H1 (cell line): Measurements from ENCODE around the gene CTSA. TPM values are rescaled to one million over a fixed set of nuclear protein-coding genes. Genes with fewer than 3 reads are reported as not detected.

ENCODE experiments used
- CTCF ChIA-PET: fragments of 300-600 bp; sonication (Branson Sonifier 250); formaldehyde crosslinking; loops from one replicate; lab custom pipeline; 2021; ENCODE audit not compliant: partially characterized antibody; lab: Charles Lee
- POLR2A ChIA-PET: fragments of 300-600 bp; sonication (Branson Sonifier 250); formaldehyde crosslinking; loops from one replicate; lab custom pipeline; 2021; ENCODE audit warnings: inconsistent platforms; ENCODE audit not compliant: partially characterized antibody; lab: Charles Lee
- DNase-seq, 2 experiments: peaks; one replicate each; pipeline versions ENCODE4 v3.0.0 to v3.0.0-alpha.2; 2010 to 2022; ENCODE audit warnings: low spot score in 2 of 2, low read depth in 1 of 2, mixed read lengths in 1 of 2
- FAIRE-seq: peaks from 2 replicates; lab custom pipeline; 2011; peaks lifted over from hg19 to GRCh38; lab: Jason Lieb, UNC
- H2AFZ ChIP-seq: 2 replicates; pipeline ENCODE4 v1.8.1; 2012; ENCODE audit warnings: low read length, inconsistent platforms
- H2AK5ac ChIP-seq: 2 replicates; pipeline ENCODE4 v1.6.1; 2013; ENCODE audit warnings: low read depth, low read length
- H2BK120ac ChIP-seq: replicated peaks from 2 replicates; pipeline ENCODE3; 2013; ENCODE audit warnings: low read depth, low read length, inconsistent platforms
- H2BK12ac ChIP-seq: 2 replicates; pipeline ENCODE4 v1.6.1; 2013; ENCODE audit warnings: low read depth, low read length
- H2BK15ac ChIP-seq: 2 replicates; pipeline ENCODE4 v1.6.1; 2013; ENCODE audit warnings: low read length
- H2BK20ac ChIP-seq: 2 replicates; pipeline ENCODE4 v1.6.1; 2013; ENCODE audit warnings: low read length
- H2BK5ac ChIP-seq: 2 replicates; pipeline ENCODE4 v1.6.1; 2013; ENCODE audit warnings: low read depth, low read length
- H3K14ac ChIP-seq: 2 replicates; pipeline ENCODE4 v1.6.1; 2013; ENCODE audit warnings: inconsistent platforms; ENCODE audit not compliant: insufficient read length
- H3K18ac ChIP-seq: 2 replicates; pipeline ENCODE4 v1.6.1; 2013; ENCODE audit warnings: low read length; ENCODE audit errors: extremely low read depth
- H3K23ac ChIP-seq: 2 replicates; pipeline ENCODE4 v1.6.1; 2013; ENCODE audit warnings: inconsistent platforms; ENCODE audit not compliant: insufficient read length
- H3K23me2 ChIP-seq: 2 replicates; pipeline ENCODE4 v1.6.1; 2013; ENCODE audit warnings: low read depth, low read length
- H3K27ac ChIP-seq: 2 replicates; pipeline ENCODE4 v1.6.1; 2011; ENCODE audit warnings: low read depth, low read length, inconsistent platforms
- H3K27me3 ChIP-seq, 4 experiments: replicated peaks in 1 of 4; 1 replicate in 1 of 4; 2 replicates in 3 of 4; pipeline versions ENCODE4 v1.6.1 to v1.8.1; 2011 to 2013; ENCODE audit warnings: low read length in 3 of 4, mild to moderate bottlenecking in 3 of 4, inconsistent platforms in 2 of 4, mixed read lengths in 2 of 4, moderate library complexity in 1 of 4; ENCODE audit not compliant: control insufficient read depth in 3 of 4, insufficient read depth in 3 of 4; ENCODE audit errors: extremely low read depth in 1 of 4
- H3K36me3 ChIP-seq, 4 experiments: 2 replicates each; pipeline versions ENCODE4 v1.6.1 to v1.8.1; 2011 to 2013; ENCODE audit warnings: mild to moderate bottlenecking in 4 of 4, low read length in 3 of 4, moderate library complexity in 2 of 4, control low read depth in 1 of 4, inconsistent platforms in 1 of 4; ENCODE audit not compliant: insufficient read depth in 4 of 4, control insufficient read depth in 2 of 4
- H3K4ac ChIP-seq: replicated peaks from 2 replicates; pipeline ENCODE3; 2013; ENCODE audit warnings: low read length, low read depth, mixed read lengths, inconsistent platforms; ENCODE audit not compliant: insufficient read length
- H3K4me1 ChIP-seq, 4 experiments: replicated peaks in 1 of 4; 1 replicate in 1 of 4; 2 replicates in 3 of 4; pipeline versions ENCODE4 v1.6.1 to v1.8.1; 2011 to 2013; ENCODE audit warnings: low read length in 3 of 4, inconsistent platforms in 2 of 4, mixed read lengths in 1 of 4; ENCODE audit not compliant: insufficient read depth in 4 of 4, control insufficient read depth in 3 of 4
- H3K4me2 ChIP-seq, 2 experiments: 2 replicates each; pipeline versions ENCODE4 v1.6.1 to v1.8.1; 2011 to 2013; ENCODE audit warnings: low read depth in 2 of 2, low read length in 2 of 2, control low read depth in 1 of 2, inconsistent platforms in 1 of 2, mild to moderate bottlenecking in 1 of 2; ENCODE audit not compliant: insufficient read depth in 1 of 2
- H3K4me3 ChIP-seq, 4 experiments: fragments of 200-600, 300-600 bp in 1 of 4; sonication (generic), shearing (Covaris generic), sonication (Bioruptor Twin) in 1 of 4; 2 replicates each; pipeline versions ENCODE4 v1.5.1 to v1.8.1; 2011 to 2016; ENCODE audit warnings: low read length in 4 of 4, low read depth in 3 of 4, control low read depth in 2 of 4, inconsistent platforms in 2 of 4, mild to moderate bottlenecking in 2 of 4, mixed read lengths in 1 of 4, moderate library complexity in 1 of 4; ENCODE audit not compliant: insufficient read depth in 2 of 4; ENCODE audit errors: extremely low read depth in 1 of 4
- H3K56ac ChIP-seq: replicated peaks from 2 replicates; pipeline ENCODE3; 2013; ENCODE audit warnings: low read depth, mild to moderate bottlenecking, mixed read lengths, low read length, inconsistent platforms; ENCODE audit not compliant: insufficient read length
- H3K79me1 ChIP-seq: 2 replicates; pipeline ENCODE4 v1.6.1; 2013; ENCODE audit warnings: low read depth, low read length, control low read depth
- H3K79me2 ChIP-seq, 2 experiments: 2 replicates each; pipeline versions ENCODE4 v1.6.1 to v1.8.1; 2012 to 2013; ENCODE audit warnings: low read length in 2 of 2, mild to moderate bottlenecking in 2 of 2, inconsistent platforms in 1 of 2; ENCODE audit not compliant: insufficient read depth in 2 of 2, control insufficient read depth in 1 of 2
- H3K9ac ChIP-seq, 4 experiments: replicated peaks in 1 of 4; 1 replicate in 1 of 4; 2 replicates in 3 of 4; pipeline versions ENCODE4 v1.6.1 to v1.8.1; 2011 to 2013; ENCODE audit warnings: low read depth in 3 of 4, low read length in 3 of 4, control low read depth in 2 of 4, mild to moderate bottlenecking in 2 of 4, moderate library complexity in 2 of 4, inconsistent platforms in 1 of 4; ENCODE audit errors: extremely low read depth in 1 of 4
- H3K9me3 ChIP-seq, 2 experiments: 2 replicates each; pipeline versions ENCODE4 v1.6.1 to v1.8.1; 2012 to 2013; ENCODE audit warnings: mild to moderate bottlenecking in 2 of 2, moderate library complexity in 2 of 2, control low read depth in 1 of 2, inconsistent platforms in 1 of 2, low read depth in 1 of 2, low read length in 1 of 2, mixed read lengths in 1 of 2; ENCODE audit not compliant: insufficient read depth in 2 of 2
- H4K20me1 ChIP-seq, 2 experiments: replicated peaks in 1 of 2; 2 replicates each; pipeline versions ENCODE3 to v1.8.1; 2011 to 2013; ENCODE audit warnings: inconsistent platforms in 2 of 2, low read length in 2 of 2, mild to moderate bottlenecking in 1 of 2; ENCODE audit not compliant: insufficient read depth in 2 of 2, control insufficient read depth in 1 of 2
- H4K5ac ChIP-seq: 2 replicates; pipeline ENCODE4 v1.6.1; 2013; ENCODE audit warnings: low read length, low read depth, mixed read lengths, inconsistent platforms; ENCODE audit not compliant: insufficient read length
- H4K8ac ChIP-seq: 2 replicates; pipeline ENCODE4 v1.8.0; 2013; ENCODE audit warnings: mild to moderate bottlenecking, moderate library complexity, low read length, inconsistent platforms; ENCODE audit not compliant: insufficient read depth; ENCODE audit errors: extremely low read depth
- H4K91ac ChIP-seq: replicated peaks from 2 replicates; pipeline ENCODE3; 2013; ENCODE audit warnings: low read length, mixed read lengths, inconsistent platforms; ENCODE audit not compliant: insufficient read length
- GABPA ChIP-seq: IDR thresholded peaks from 2 replicates; pipeline ENCODE4 v1.6.1; 2011; ENCODE audit warnings: mild to moderate bottlenecking, low read length, moderate library complexity, borderline replicate concordance; ENCODE audit not compliant: insufficient read depth
- POU5F1 ChIP-seq: IDR thresholded peaks from 2 replicates; pipeline ENCODE4 v1.6.1; 2011; ENCODE audit warnings: low read depth, mild to moderate bottlenecking, low read length, moderate library complexity
- SRF ChIP-seq: IDR thresholded peaks from 2 replicates; pipeline ENCODE4 v1.6.1; 2011; ENCODE audit warnings: mild to moderate bottlenecking, low read depth, low read length, moderate library complexity
- TAF7 ChIP-seq: optimal IDR thresholded peaks from 2 replicates; pipeline ENCODE3; 2011; ENCODE audit warnings: low read depth, mild to moderate bottlenecking, inconsistent platforms, low read length, moderate library complexity, borderline replicate concordance
- TCF12 ChIP-seq: IDR thresholded peaks from 2 replicates; pipeline ENCODE4 v1.6.1; 2011; ENCODE audit warnings: low read depth, mild to moderate bottlenecking, low read length
- TEAD4 ChIP-seq: IDR thresholded peaks from 2 replicates; pipeline ENCODE4 v1.6.1; 2012; ENCODE audit warnings: low read depth, low read length, inconsistent platforms, mixed read lengths
- YY1 ChIP-seq: IDR thresholded peaks from 2 replicates; pipeline ENCODE4 v1.6.1; 2011; ENCODE audit warnings: low read depth, mild to moderate bottlenecking, low read length
- polyA plus RNA-seq, 7 experiments: library from polyadenylated mRNA; depleted of rRNA in 3 of 7; stranded (reverse) in 5 of 7; unstranded in 2 of 7; fragments of >200 nt in 5 of 7; fragments of 200-250 nt in 2 of 7; gene quantifications; 1 replicate in 5 of 7; 2 replicates in 1 of 7; 4 replicates in 1 of 7; pipeline versions ENCODE4 v1.2.1 to v1.2.3, GENCODE V29; 2011 to 2013; ENCODE audit warnings: missing spikeins in 2 of 7, mixed read lengths in 2 of 7
- total RNA-seq: library from RNA; stranded (reverse); fragmentation: NEBNext Ultra II Directional; extraction: Animal tissue kit (Norgen Biotek cat#: 25700); gene quantifications from 2 replicates; pipeline ENCODE4 v1.2.1, GENCODE V29; 2021
- TF ChIP-seq, protein P1 (sequence below): IDR thresholded peaks from 2 replicates; pipeline ENCODE4 v1.6.1; 2011; ENCODE audit warnings: low read depth, mild to moderate bottlenecking, low read length; ENCODE audit not compliant: insufficient read depth

The CTSA gene
- total and polyA plus RNA-seq, 2 of the 8 experiments (the other 6 are each of a cell fraction or from before 2014, with no cell fraction given), result 49.7 to 74.0 TPM

DNA sequence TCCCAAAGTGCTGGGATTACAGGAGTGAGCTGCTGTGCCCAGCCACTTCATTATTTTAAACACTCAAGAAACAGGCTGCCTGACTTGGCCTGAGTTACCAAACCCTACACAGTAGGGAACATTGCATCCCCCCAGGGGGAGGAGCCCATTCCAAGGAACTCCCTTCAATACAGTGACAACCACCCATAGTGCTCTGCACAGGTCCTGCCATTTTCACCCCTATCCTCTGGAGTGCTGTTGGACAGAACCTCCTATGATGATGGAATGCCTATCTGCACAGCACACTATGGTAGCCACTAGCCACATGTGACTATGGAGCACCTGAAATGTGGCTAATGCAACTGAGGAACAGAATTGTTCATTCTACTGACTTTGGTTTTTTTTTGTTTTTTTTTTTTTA is 45.7 kb upstream of the CTSA start:
- H4K20me1 ChIP-seq, result no peaks in the 10 kb centered on the region
- no peak overlapping the region for H3K23ac ChIP-seq
- no peak overlapping the region for H4K5ac ChIP-seq
- no peak overlapping the region for H2BK5ac ChIP-seq
- H3K4me2 ChIP-seq, result no peak overlapping the region
- H4K91ac ChIP-seq, result no peak overlapping the region
- H2AFZ ChIP-seq, result no peak overlapping the region
- no peak overlapping the region for H3K4ac ChIP-seq
- H3K14ac ChIP-seq, result no peak overlapping the region
- H3K27me3 ChIP-seq, result no peaks in the 10 kb centered on the region
- ChIA-PET CTCF (interaction anchor here (1.2 kb wide), 2 partner anchors 22 to 46 kb away, joined by 3 to 6 read pairs; no protein-coding TSS in a partner anchor), POLR2A (interaction anchor here (0.7 to 13.8 kb wide), 7 partner anchors 9 to 89 kb away, joined by 3 to 178 read pairs (median 5); partner anchors contain the start of genes ACOT8, PCIF1, SNX21 and ZSWIM1)
- H3K9ac ChIP-seq, result no peak overlapping the region
- H3K56ac ChIP-seq, result no peak overlapping the region
- no peaks in the 10 kb centered on the region for H3K79me1 ChIP-seq
- H3K79me2 ChIP-seq, result no peaks in the 10 kb centered on the region; a peak in 1 of 4 replicates
- no peak overlapping the region for H3K4me3 ChIP-seq
- DNase-seq (no peak), FAIRE-seq (no peak)
- H2BK15ac ChIP-seq, result no peak overlapping the region
- H3K18ac ChIP-seq, result no peak overlapping the region
- H4K8ac ChIP-seq, result no peak overlapping the region
- no peak overlapping the region for H3K27ac ChIP-seq
- H2BK120ac ChIP-seq, result no peak overlapping the region
- no peak overlapping the region for H2BK20ac ChIP-seq
- no peak for TF ChIP-seq TEAD4
- no peak for TF ChIP-seq TCF12
- TF ChIP-seq, protein P1, sequence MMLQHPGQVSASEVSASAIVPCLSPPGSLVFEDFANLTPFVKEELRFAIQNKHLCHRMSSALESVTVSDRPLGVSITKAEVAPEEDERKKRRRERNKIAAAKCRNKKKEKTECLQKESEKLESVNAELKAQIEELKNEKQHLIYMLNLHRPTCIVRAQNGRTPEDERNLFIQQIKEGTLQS, result no peak
- no peak for TF ChIP-seq GABPA
- TF ChIP-seq TAF7, result no peak
- TF ChIP-seq SRF, result no peak
- TF ChIP-seq POU5F1, result no peak
- TF ChIP-seq YY1, result no peak
- peaks cover 15 to 61% (median 27%) of the 10 kb centered on the region in 4 experiments for H3K36me3 ChIP-seq
- no peak overlapping the region for H2BK12ac ChIP-seq
- H3K23me2 ChIP-seq, result no peaks in the 10 kb centered on the region
- H3K4me1 ChIP-seq, result no peaks in the 10 kb centered on the region
- no peak overlapping the region for H2AK5ac ChIP-seq
- no peaks in the 10 kb centered on the region for H3K9me3 ChIP-seq
